Endothelial cell (in vitro differentiated cells): ENCODE results near the gene EIF3I. TPM values are rescaled to one million over a fixed set of nuclear protein-coding genes. Genes with fewer than 3 reads are reported as not detected.

Source experiments
- DNase-seq: peaks from one replicate; pipeline ENCODE4 v3.0.0; 2021; ENCODE audit warnings: low spot score
- H3K27ac Mint-ChIP-seq: one replicate; pipeline ENCODE4 v1.8.0; 2021; ENCODE audit warnings: mixed read lengths, inconsistent platforms; ENCODE audit not compliant: unreplicated experiment
- H3K27me3 Mint-ChIP-seq: one replicate; pipeline ENCODE4 v1.8.0; 2021; ENCODE audit warnings: mild to moderate bottlenecking, moderate library complexity, mixed read lengths, inconsistent platforms; ENCODE audit not compliant: unreplicated experiment
- H3K36me3 Mint-ChIP-seq: one replicate; pipeline ENCODE4 v1.8.0; 2021; ENCODE audit warnings: mild to moderate bottlenecking, low read depth, mixed read lengths, inconsistent platforms; ENCODE audit not compliant: unreplicated experiment
- H3K4me1 Mint-ChIP-seq: one replicate; pipeline ENCODE4 v1.8.0; 2021; ENCODE audit warnings: mild to moderate bottlenecking, mixed read lengths, inconsistent platforms; ENCODE audit not compliant: unreplicated experiment
- H3K4me3 Mint-ChIP-seq: one replicate; pipeline ENCODE4 v1.8.0; 2021; ENCODE audit warnings: mild to moderate bottlenecking, mixed read lengths, inconsistent platforms; ENCODE audit not compliant: unreplicated experiment
- H3K9me3 Mint-ChIP-seq: one replicate; pipeline ENCODE4 v1.8.0; 2021; ENCODE audit warnings: mixed read lengths, inconsistent platforms; ENCODE audit not compliant: unreplicated experiment
- total RNA-seq: library from RNA; stranded (reverse); fragmentation: NEBNext Ultra II Directional; extraction: Animal tissue kit (Norgen Biotek cat#: 25700); gene quantifications from one replicate; pipeline ENCODE4 v1.2.1, GENCODE V29; 2021; ENCODE audit not compliant: unreplicated experiment
- TF ChIP-seq, protein P1 (sequence below): fragments of 200-600 bp; sonication (generic); IDR thresholded peaks from one replicate; pipeline ENCODE4 v1.5.0; 2021; ENCODE audit warnings: antibody characterized with exemption; ENCODE audit not compliant: unreplicated experiment

EIF3I gene
- total RNA-seq, 1 donor from 2014 or later = 174 TPM

DNA sequence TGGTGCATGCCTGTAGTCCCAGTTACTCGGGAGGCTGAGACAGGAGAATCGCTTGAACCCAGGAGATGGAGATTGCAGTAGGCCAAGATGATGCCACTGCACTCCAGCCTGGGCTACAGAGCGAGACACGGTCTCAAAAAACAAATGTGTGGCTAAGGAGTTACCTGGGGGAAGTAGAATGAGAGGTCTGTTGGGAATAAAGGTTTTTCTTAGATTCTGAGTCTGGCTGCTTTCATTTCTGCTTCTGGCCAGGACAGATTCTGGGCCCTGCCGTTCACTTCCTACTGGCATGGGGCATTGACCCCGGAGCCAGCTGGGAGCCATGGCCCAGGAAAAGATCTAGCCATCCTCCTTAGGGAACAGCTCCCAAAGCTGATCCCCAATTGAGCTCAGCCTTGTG is 13.7 kb upstream of the EIF3I start:
- Mint-ChIP-seq H3K4me1 (peaks cover 7% of the 10 kb centered on the region), H3K36me3 (no peaks in the 10 kb centered on the region), H3K27ac (no peak overlapping the region), H3K27me3 (peaks cover 10% of the 10 kb centered on the region), H3K4me3 (no peak overlapping the region), H3K9me3 (no peaks in the 10 kb centered on the region)
- DNase-seq = no peak
- TF ChIP-seq, protein P1, sequence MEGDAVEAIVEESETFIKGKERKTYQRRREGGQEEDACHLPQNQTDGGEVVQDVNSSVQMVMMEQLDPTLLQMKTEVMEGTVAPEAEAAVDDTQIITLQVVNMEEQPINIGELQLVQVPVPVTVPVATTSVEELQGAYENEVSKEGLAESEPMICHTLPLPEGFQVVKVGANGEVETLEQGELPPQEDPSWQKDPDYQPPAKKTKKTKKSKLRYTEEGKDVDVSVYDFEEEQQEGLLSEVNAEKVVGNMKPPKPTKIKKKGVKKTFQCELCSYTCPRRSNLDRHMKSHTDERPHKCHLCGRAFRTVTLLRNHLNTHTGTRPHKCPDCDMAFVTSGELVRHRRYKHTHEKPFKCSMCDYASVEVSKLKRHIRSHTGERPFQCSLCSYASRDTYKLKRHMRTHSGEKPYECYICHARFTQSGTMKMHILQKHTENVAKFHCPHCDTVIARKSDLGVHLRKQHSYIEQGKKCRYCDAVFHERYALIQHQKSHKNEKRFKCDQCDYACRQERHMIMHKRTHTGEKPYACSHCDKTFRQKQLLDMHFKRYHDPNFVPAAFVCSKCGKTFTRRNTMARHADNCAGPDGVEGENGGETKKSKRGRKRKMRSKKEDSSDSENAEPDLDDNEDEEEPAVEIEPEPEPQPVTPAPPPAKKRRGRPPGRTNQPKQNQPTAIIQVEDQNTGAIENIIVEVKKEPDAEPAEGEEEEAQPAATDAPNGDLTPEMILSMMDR = no peak

DNA sequence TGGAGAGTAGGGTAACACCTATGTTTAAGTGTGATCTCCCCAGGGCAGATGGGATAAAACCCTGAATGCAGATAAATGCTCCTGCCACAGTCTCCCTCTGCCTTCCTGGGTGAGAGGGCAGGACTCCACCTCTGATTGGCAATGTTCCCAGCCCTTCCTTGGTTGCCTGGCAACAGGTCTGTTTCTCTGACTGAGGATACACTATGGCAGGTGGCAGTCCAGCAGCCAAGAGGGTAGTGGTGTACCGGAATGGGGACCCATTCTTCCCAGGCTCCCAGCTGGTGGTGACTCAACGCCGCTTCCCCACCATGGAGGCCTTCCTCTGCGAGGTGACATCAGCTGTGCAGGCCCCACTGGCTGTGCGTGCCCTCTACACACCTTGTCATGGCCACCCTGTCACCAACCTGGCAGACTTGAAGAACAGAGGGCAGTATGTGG is 13.3 kb upstream of the EIF3I start, which contains the start of gene DCDC2B:
DCDC2B (plus strand) TSS at position 199 of the 438 bp plus-strand sequence; CDS start at position 204, 5 bp downstream.
- H3K27me3 Mint-ChIP-seq = peaks cover 9% of the 10 kb centered on the region
- peaks cover 7% of the 10 kb centered on the region for H3K4me1 Mint-ChIP-seq
- TF ChIP-seq, protein P1 = no peak
- no peaks in the 10 kb centered on the region for H3K9me3 Mint-ChIP-seq
- H3K4me3 Mint-ChIP-seq = no peak within 1 kb of the TSS
- H3K27ac Mint-ChIP-seq = no peak within 1 kb of the TSS
- no peak for DNase-seq
- no peaks in the 10 kb centered on the region for H3K36me3 Mint-ChIP-seq

DNA sequence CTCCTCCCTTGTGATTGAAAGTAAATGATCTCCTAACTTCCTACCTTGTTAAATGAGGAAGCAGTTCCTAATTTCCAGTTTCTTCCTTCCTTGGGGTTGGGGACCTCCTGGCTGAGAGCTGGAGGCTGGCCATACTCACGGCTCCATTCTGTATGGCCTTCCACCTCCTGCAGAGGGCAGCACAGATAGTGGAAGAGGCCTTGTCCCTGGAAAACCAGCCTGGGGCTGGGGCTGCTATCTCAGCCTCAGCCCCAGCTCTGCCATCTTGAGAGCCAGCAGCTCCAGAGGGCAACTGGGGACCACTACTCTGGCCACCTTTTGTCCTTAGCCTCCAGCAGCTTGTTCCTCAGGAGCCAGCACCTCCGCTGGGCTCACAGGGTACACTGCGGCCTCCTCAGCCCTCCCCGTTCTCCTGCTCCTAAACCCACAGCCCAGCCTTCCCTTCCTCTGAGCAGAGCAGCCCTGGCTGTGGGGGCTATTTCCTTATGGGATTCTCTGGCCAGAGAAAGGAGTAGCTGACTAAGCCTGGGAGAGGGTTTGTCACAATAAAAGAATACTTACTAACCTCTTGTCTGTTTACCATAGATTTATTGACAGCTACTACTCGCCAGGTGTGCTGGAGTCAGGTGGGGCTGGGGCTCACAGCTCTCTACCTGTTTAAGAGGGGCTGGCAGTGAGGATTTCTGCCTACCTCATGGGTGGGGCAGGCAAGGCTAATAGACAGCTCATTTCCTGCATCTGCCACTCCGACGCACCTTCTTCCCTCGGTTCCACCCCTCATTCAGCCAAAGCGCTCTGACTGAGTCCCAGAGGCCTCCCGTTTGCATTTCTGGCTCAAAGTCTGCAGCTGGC is 6.4 kb upstream of the EIF3I start:
- no peak overlapping the region for H3K4me3 Mint-ChIP-seq
- no peaks in the 10 kb centered on the region for H3K9me3 Mint-ChIP-seq
- H3K36me3 Mint-ChIP-seq = peaks cover 8% of the 10 kb centered on the region
- TF ChIP-seq, protein P1 = peak; percentile 44
- DNase-seq = peak; percentile 84
- H3K27ac Mint-ChIP-seq = peak overlapping the region; percentile 67
- H3K4me1 Mint-ChIP-seq = peaks cover 11% of the 10 kb centered on the region
- peaks cover 6% of the 10 kb centered on the region for H3K27me3 Mint-ChIP-seq

DNA sequence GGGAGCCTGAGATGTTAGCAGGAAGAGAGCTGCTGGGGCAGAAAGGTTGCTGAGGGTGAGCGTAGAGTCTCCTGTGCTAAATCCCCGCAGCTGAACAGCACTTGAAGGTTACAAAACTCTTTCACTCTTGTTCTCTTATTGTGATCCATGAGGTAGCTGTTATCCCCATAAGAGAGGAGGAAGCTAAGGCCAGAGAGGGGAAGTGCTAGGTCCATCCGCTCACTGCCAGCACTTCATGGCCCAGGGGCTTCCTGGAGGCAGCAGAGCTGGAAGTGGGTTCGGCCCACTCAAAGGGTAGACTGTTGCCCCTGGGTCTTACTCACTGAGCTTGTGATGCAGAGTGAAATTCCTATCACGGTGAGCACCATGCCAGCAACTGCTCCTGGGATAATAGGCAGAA is 5.6 kb upstream of the EIF3I start:
- Mint-ChIP-seq H3K4me3 (no peak overlapping the region), H3K27me3 (peaks cover 6% of the 10 kb centered on the region), H3K9me3 (no peaks in the 10 kb centered on the region), H3K36me3 (peaks cover 8% of the 10 kb centered on the region), H3K27ac (peak overlapping the region; percentile 67), H3K4me1 (peaks cover 18% of the 10 kb centered on the region)
- TF ChIP-seq, protein P1 = no peak
- DNase-seq = no peak

DNA sequence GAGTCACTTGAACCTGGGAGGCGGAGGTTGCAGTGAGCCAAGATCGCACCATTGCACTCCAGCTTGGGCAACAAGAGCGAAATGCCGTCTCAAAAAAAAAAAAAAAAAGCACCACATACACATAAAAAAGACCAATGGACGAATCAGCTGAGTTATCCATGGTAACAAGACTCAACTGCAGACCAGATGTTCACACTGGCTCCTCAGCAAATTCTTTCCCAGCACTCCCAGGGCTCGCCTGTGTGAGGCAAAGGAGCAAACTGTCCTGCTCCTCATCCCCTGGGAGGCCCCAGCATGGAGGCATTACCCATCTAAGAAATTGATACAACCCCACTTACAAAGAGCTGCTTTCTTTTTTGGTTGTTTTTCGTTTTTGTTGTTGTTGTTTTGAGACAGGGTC is 3.2 kb upstream of the EIF3I start:
- no peak overlapping the region for H3K27ac Mint-ChIP-seq
- H3K4me3 Mint-ChIP-seq = peak overlapping the region; percentile 47
- peaks cover 21% of the 10 kb centered on the region for H3K4me1 Mint-ChIP-seq
- H3K9me3 Mint-ChIP-seq = no peaks in the 10 kb centered on the region
- no peak for DNase-seq
- H3K36me3 Mint-ChIP-seq = peaks cover 10% of the 10 kb centered on the region
- TF ChIP-seq, protein P1 = no peak
- H3K27me3 Mint-ChIP-seq = peaks cover 9% of the 10 kb centered on the region
